Ascending aorta (tissue), 2 donors: ENCODE results near the gene SMG6. TPM values are rescaled to one million over a fixed set of nuclear protein-coding genes. Genes with fewer than 3 reads are reported as not detected.

Source experiments
- DNase-seq, 2 donors: peaks; one replicate each; pipeline ENCODE4 v3.0.0-alpha.2; 2019; ENCODE audit warnings: low spot score in 2 of 2
- H3K27ac ChIP-seq, 2 donors: fragments of 200-600 bp; sonication (generic); one replicate each; pipeline ENCODE4 v1.5.1; 2016 to 2017; ENCODE audit warnings: mild to moderate bottlenecking in 1 of 2
- H3K27me3 ChIP-seq: fragments of 200-600 bp; sonication (generic); one replicate; pipeline ENCODE4 v1.5.1; 2017
- H3K36me3 ChIP-seq, 2 donors: fragments of 200-600 bp; sonication (generic); one replicate each; pipeline ENCODE4 v1.5.1; 2016
- H3K4me1 ChIP-seq, 2 donors: fragments of 200-600 bp; sonication (generic); one replicate each; pipeline ENCODE4 v1.5.1; 2016 to 2017; ENCODE audit warnings: mild to moderate bottlenecking in 1 of 2
- H3K4me3 ChIP-seq, 2 donors: fragments of 200-600 bp; sonication (generic); one replicate each; pipeline ENCODE4 v1.5.1; 2016 to 2017; ENCODE audit warnings: mild to moderate bottlenecking in 1 of 2
- H3K9me3 ChIP-seq, 2 donors: fragments of 200-600 bp; sonication (generic); one replicate each; pipeline ENCODE4 v1.5.1; 2016
- intact Hi-C: fragments of 100-400 bp; cut with DNase I; formaldehyde crosslinking; loops from one replicate; pipeline ENCODE4 v1.15.1; 2023
- total RNA-seq: library from RNA; depleted of rRNA; stranded (reverse); fragments of >200 nt; gene quantifications from one replicate; pipeline ENCODE4 v1.1.0, GENCODE V29; 2016
- TF ChIP-seq, protein P1 (sequence below), 3 experiments: fragments of 200-600 bp in 2 of 3; fragments of 450-650 bp in 1 of 3; sonication (generic) in 2 of 3; IDR thresholded peaks; one replicate each; pipeline ENCODE4 v1.5.1; 2016 to 2019; ENCODE audit warnings: antibody characterized with exemption in 3 of 3, mild to moderate bottlenecking in 1 of 3, moderate library complexity in 1 of 3

Gene SMG6
- total RNA-seq, 1 donor from 2014 or later: 50.8 TPM

DNA sequence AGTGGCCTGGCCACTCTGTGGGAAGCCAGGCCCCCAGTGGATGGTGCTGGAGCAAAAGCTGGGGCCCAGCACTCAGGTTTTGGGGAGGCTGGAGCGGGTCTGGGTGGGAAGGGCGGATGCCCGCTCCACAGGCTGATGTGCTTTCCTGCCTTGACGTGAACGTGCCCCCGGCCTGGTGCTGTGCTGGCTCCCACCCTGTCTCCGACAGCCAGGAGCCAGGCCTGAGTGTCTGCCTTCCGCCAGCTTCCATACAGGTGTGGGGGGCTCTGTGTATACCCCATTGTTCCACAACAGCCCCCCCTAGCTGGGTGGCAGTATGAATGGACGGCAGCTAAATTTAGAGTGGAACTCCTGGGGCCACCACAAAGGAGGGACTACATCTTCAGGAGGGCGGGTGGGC lies 228.7 kb downstream of the SMG6 start:
- H3K4me1 ChIP-seq: no peaks in the 10 kb centered on the region
- peak overlapping the region in 1 of 2 donors; percentile 32 for H3K27ac ChIP-seq
- TF ChIP-seq, protein P1, sequence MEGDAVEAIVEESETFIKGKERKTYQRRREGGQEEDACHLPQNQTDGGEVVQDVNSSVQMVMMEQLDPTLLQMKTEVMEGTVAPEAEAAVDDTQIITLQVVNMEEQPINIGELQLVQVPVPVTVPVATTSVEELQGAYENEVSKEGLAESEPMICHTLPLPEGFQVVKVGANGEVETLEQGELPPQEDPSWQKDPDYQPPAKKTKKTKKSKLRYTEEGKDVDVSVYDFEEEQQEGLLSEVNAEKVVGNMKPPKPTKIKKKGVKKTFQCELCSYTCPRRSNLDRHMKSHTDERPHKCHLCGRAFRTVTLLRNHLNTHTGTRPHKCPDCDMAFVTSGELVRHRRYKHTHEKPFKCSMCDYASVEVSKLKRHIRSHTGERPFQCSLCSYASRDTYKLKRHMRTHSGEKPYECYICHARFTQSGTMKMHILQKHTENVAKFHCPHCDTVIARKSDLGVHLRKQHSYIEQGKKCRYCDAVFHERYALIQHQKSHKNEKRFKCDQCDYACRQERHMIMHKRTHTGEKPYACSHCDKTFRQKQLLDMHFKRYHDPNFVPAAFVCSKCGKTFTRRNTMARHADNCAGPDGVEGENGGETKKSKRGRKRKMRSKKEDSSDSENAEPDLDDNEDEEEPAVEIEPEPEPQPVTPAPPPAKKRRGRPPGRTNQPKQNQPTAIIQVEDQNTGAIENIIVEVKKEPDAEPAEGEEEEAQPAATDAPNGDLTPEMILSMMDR (IDR thresholded peaks at IDR 0.05): no peak
- H3K9me3 ChIP-seq: no peaks in the 10 kb centered on the region
- DNase-seq: no peak
- H3K36me3 ChIP-seq: peaks cover 16 to 71% of the 10 kb centered on the region in 2 donors
- intact Hi-C loops: no loop called here
- H3K27me3 ChIP-seq: no peaks in the 10 kb centered on the region
- no peak overlapping the region for H3K4me3 ChIP-seq

DNA sequence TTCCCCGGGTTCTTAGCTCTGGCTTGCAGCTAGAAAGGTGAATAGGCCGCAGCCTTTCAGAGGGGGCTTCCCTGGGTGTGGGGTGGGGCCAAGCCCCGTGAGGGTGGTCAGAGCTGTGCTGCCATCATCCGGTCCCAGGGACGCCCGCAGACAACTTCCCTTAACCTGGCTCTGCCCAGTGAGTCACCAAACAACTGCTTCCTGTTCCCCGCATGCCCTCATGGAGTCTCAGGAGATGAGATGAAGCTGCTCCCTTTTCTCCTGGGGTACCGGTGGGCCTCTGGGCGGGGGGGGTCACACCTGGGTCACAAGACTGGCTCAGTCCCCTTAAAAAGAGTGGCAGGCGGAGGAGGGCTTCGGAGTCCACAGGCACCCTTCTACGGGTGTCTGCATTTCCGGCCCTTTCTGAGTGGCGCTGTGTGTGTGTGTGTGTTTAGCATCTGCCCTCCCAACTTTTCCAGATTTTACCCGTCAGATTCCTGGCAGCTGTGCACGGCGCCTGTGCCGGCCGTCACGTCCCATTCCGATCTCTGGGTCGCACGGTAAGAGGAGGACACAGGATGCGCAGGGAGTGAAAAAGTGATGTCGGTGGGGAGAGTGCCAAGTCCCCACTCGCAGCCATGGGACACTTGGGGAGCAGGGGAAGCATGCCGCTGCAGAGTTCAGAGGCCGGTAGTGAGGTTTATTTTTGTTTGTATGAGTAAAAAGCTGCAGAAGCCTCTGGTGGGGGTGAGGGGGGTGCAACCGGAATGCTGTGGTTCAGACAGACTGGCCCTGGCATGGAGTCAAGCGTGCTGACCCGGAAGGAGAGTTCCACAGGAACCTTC lies 231.9 kb downstream of the SMG6 start:
- TF ChIP-seq, protein P1 (IDR thresholded peaks at IDR 0.05): no peak
- Histone ChIP-seq H3K9me3 (no peaks in the 10 kb centered on the region), H3K36me3 (peaks cover 0 to 52% of the 10 kb centered on the region in 2 donors), H3K4me3 (no peak overlapping the region), H3K4me1 (peaks cover 0 to 8% of the 10 kb centered on the region in 2 donors), H3K27me3 (no peaks in the 10 kb centered on the region), H3K27ac (peak overlapping the region in 1 of 2 donors; percentile 62)
- DNase-seq: no peak
- intact Hi-C loops: no loop called here

DNA sequence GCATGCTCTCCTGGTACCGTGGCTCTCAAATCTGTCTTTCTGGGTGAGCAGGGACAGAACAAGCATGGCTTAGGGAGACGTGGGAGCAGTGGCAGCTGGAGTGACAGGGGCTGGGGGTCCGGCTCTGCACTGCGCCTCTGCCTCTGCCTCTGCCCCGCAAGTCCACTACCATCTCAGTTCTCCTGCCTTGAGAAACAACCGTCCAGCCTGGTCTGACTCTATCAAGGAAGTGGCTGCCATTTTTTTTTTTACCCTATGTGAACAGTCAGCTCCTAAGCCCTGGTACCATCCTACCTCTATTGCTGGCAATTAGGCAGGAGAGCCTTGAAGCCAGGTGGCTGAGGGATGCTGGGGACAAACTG lies 232.6 kb downstream of the SMG6 start:
- H3K36me3 ChIP-seq: peaks cover 0 to 45% of the 10 kb centered on the region in 2 donors
- H3K4me3 ChIP-seq: no peak overlapping the region
- no peak for DNase-seq
- peak overlapping the region in 1 of 2 donors; percentile 62 for H3K27ac ChIP-seq
- intact Hi-C loops: no loop called here
- no peaks in the 10 kb centered on the region for H3K27me3 ChIP-seq
- TF ChIP-seq, protein P1 (IDR thresholded peaks at IDR 0.05): no peak
- no peaks in the 10 kb centered on the region for H3K9me3 ChIP-seq
- peaks cover 0 to 9% of the 10 kb centered on the region in 2 donors for H3K4me1 ChIP-seq

DNA sequence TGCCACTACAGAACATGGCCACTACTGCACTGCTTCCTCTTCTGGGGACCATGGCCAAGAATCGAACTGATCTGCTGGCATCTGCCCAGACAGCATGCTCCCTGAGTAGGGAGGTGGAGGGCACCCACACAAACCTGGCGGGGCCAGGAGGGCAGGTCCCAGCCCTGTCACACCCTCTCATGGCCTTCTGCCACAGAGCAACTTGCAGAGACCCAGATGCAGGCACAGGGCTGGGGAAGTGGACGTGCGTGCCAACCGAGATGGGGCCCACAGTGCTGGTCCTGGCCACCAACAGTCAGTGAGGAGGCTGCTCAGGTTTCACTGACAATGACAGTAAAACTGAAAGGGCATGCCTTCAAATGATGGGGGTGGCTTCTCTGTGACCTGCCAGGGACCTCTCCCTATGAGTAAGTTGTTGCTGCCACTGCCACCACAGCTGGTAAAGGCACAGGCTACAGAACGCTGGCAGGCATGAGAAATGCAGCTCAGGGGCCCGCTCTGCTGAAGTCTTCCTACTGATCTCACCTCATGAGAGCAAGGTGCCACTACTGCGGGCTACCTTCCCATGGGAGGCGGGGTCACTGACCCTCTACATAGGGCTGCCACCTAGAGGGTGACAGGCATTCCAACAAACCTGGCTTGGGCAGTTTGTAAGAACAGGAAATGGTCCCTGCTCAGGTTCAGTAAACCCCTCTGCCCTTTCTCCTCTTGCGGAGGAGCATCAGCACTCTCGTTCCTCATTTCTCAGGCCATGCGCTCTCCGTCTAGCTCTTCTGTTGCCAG lies 233.2 kb downstream of the SMG6 start:
- no peaks in the 10 kb centered on the region for H3K27me3 ChIP-seq
- DNase-seq: no peak
- H3K4me3 ChIP-seq: no peak overlapping the region
- peaks cover 2 to 44% of the 10 kb centered on the region in 2 donors for H3K36me3 ChIP-seq
- intact Hi-C loops: no loop called here
- TF ChIP-seq, protein P1 (IDR thresholded peaks at IDR 0.05): no peak
- H3K9me3 ChIP-seq: no peaks in the 10 kb centered on the region
- peaks cover 0 to 9% of the 10 kb centered on the region in 2 donors for H3K4me1 ChIP-seq
- peak overlapping the region in 1 of 2 donors; percentile 62 for H3K27ac ChIP-seq

DNA sequence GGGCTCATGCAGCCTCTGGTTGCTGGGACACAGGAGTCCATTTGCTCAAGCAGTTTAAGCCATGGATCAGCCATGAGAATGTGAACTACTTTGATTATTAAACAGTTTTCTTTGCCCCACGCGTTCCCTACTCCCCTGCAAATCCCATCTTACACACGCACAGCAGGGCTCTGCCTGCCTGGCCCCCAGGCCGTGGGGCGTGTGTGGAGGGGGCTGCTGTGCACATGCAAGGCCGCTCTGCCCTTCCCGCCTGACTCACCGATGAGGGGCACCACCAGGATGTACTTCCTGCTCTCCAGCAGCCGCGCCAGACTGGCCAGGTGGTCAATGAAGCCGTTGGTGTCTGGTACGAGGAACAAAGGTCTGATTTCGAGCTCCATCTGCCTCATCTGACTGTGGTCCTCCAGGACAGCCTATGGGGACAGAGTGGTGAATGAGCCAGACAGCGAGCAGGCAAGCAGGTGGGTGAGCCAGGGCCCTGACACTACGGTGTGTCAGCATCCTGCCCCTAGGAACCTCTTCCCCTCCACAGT lies 235.0 kb downstream of the SMG6 start:
- H3K4me1 ChIP-seq: peaks cover 0 to 9% of the 10 kb centered on the region in 2 donors
- H3K9me3 ChIP-seq: no peaks in the 10 kb centered on the region
- intact Hi-C loops: no loop called here
- no peaks in the 10 kb centered on the region for H3K27me3 ChIP-seq
- no peak overlapping the region for H3K4me3 ChIP-seq
- peak overlapping the region in 1 of 2 donors; percentile 52 for H3K27ac ChIP-seq
- DNase-seq: no peak
- peaks cover 18 to 57% of the 10 kb centered on the region in 2 donors for H3K36me3 ChIP-seq
- TF ChIP-seq, protein P1 (IDR thresholded peaks at IDR 0.05): no peak
